GM13977 (cell line): ENCODE results near the gene MYOG.

ENCODE experiments used
- DNase-seq: peaks from one replicate; pipeline ENCODE4 v3.0.0; 2012; ENCODE audit warnings: low spot score
- in situ Hi-C: fragments of 300-500 bp; cut with MboI; formaldehyde crosslinking; loops from one replicate; pipeline ENCODE4 v1.12.0; 2022; ENCODE audit warnings: low sequenced_read_pairs, low pct_unique_long_range_greater_than_20kb, mixed read lengths, inconsistent platforms; ENCODE audit not compliant: unreplicated experiment
- TF ChIP-seq, protein P1 (sequence below): IDR thresholded peaks from 2 replicates; pipeline ENCODE4 v1.5.1; 2012; ENCODE audit warnings: mild to moderate bottlenecking, control low read depth; ENCODE audit not compliant: insufficient read depth; ENCODE audit errors: extremely low read depth, missing control alignments

The MYOG gene

DNA sequence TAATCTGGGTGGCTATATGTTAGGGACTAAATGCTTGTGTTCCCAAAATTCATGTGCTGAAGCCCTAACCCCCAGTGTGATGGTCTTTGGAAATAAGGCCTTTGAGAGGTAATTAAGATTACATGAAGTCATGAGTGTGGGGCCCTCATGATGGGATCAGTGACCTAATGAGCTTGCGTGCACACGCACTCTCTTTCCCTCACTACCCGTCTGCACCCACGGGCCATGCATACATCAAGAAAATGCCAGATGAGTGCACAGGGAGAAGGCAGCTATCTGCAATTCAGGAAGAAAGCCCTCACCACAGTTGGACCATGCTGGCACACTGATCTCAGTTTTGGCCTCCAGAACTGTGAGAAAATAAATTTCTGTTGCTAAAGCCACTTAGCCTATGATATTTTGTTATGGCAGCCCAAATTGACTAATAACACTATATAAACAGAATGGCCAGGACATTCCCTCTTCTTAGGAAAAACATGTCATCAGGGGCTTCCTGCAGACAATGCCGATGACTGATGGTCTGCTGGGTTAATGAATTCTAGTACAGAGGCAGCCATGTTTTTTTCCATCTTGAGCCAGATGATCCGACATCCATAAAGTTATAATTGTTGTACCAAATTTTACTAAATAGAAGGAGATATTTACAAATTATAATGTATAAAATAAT lies 18.1 kb upstream of the MYOG start:
- no peak for DNase-seq
- in situ Hi-C loops: no loop called here
- TF ChIP-seq, protein P1, sequence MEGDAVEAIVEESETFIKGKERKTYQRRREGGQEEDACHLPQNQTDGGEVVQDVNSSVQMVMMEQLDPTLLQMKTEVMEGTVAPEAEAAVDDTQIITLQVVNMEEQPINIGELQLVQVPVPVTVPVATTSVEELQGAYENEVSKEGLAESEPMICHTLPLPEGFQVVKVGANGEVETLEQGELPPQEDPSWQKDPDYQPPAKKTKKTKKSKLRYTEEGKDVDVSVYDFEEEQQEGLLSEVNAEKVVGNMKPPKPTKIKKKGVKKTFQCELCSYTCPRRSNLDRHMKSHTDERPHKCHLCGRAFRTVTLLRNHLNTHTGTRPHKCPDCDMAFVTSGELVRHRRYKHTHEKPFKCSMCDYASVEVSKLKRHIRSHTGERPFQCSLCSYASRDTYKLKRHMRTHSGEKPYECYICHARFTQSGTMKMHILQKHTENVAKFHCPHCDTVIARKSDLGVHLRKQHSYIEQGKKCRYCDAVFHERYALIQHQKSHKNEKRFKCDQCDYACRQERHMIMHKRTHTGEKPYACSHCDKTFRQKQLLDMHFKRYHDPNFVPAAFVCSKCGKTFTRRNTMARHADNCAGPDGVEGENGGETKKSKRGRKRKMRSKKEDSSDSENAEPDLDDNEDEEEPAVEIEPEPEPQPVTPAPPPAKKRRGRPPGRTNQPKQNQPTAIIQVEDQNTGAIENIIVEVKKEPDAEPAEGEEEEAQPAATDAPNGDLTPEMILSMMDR: no peak

DNA sequence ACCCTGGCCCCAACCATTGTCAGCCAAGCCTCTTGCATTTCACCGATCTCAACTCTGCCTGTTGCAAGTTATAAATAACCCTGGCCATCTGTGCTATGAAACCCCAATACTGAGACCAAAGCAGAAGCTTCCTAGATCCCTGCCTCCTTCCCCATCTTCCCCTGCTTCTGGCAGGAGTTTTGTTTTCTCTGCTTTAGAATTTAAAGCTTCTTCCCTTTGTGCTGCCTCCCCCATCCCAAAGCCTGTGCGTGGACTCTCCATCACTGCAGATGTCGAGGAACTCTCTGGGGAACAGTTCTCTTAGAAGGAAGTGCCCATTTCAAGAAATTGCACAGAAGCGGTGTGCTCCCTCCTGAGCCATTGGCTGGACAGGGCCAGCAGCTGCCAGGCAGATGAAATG lies 17.4 kb upstream of the MYOG start:
- in situ Hi-C loops: no loop called here
- TF ChIP-seq, protein P1: no peak
- no peak for DNase-seq

DNA sequence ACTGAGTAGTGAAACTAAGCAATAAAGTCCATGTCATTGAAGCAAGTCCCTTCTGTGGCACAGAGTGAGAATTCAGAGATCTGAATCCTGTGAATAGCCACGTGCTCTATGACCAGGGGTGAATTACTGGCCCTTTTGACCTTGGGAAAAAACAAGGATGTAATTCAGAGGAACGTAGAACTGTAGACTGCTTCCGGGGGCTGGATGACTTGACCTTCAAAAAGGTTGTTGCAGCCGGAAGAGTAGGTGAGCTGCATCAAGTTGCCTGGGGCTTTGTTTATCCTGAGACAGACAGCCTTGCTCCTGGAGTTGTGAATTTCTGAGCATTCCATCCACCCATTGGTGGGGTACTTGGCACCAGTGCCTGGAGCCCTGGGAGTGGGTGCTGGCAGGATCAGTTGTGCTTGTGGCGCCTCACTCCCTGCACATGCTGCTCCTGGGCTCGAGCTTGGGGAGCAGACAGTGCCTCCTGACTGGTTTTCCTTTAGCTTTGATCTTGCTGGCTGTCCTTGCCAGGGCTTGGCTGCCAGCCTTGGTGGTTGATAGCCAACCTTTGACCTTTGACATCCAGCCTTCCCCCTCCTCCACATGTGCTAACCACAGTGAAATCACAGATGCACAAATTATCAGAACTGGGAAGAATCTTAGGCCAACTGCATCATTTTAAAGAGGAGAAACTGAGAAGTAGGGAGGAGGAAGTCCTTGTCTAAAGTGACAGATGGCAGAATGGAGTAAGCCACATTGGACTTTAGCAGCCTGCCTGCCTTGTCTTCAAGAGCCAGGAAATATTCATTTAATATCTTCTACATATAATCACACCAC lies 16.2 kb upstream of the MYOG start:
- TF ChIP-seq, protein P1: no peak
- DNase-seq: no peak
- in situ Hi-C loops: no loop called here

DNA sequence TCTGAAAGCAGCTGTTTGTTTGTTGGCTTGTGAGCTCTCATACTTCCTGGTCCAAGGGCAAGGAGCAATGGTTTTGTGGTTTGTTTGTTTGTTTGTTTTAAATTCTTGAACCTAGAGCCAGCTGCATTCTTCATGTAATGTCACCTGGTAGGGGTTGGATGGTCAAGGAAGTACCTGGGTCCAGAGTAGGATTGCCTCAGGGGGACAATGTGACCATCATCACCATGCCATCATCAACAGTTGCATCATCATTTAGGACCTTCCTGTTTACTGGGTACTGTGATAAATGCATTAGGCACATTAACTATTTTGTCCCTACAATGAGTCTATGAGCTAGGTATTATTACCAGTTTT lies 14.7 kb upstream of the MYOG start:
- TF ChIP-seq, protein P1: no peak
- in situ Hi-C loops: no loop called here
- no peak for DNase-seq

DNA sequence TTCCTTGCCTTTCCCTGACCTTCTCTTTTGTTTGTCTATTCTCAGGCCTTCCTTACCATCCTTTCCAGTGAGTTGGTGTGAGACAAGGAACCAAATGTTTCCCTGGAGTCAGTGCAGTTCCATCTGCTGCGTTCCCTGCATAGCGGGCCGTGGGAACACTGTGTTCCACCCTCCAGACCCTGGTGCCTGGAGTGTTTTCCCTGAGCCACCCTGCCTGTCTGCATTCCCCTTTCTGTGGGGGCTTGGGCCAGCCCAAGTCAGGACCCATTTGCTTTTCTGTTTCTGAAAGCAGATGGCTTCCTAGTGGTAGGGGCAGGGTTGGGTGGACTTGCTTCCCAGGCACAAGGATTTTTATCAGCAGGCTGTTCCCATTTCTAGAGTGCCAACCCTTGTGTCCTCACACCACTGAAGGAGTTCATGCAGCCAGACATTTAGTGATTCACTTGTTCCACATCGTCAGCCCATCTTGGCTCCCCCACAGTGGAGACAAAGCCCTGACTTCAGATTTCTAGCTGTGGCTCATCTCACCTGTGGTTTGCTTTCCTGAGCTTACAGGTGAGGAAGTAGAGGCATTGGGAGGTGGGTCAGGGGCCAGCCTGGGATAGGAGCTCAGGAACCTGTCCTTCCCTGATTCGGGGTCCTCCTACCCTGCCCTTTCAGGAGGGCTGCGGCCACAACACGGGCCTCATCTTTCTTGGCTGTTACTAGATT lies 14.1 kb upstream of the MYOG start:
- TF ChIP-seq, protein P1: no peak
- DNase-seq: no peak
- in situ Hi-C loops: no loop called here

DNA sequence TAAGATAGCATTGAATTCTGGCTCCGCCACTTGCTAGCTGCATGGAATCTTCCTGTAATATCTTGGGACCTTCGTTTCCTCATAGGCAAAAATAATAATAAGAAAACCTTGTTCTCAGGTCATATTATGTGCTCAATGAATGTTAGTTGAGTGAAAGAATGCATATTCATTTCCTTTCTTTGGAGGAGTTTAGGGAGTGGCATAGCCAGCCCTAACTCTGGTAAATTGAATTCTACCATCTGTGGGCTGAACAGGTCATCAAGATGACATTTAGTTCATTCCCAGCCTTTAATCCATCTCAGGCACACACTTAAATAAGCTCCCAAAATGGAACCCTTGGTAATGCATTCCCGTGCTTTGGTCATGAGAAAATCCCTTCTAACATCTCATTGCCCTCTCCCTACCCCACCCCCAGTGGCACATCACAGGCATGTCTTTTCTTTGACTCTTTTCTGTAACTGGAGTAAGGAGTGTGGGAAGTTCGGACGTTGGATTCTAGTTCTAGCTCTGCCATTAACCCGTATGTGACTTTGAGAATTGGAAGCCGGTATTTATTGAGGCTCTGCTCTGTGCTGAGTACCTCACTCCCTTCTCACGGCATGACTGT lies 13.2 kb upstream of the MYOG start:
- TF ChIP-seq, protein P1: no peak
- in situ Hi-C loops: no loop called here
- DNase-seq: no peak
